ENCODE data around the gene MAG.

The MAG gene

GRCh38 chr19:35310811-35311465 lies 19.0 kb downstream of the MAG start:
- DNase-seq (ENCODE audit: low read depth) = no peak
- no peak overlapping the region for H3K4me3 ChIP-seq (ENCODE audit: control insufficient read depth, low read depth, low read length)
- TF ChIP-seq CTCF (IDR thresholded peaks at IDR 0.05; ENCODE audit: control insufficient read depth, insufficient read depth, low read depth, low read length, missing control alignments) = no peak

- TF ChIP-seq CTCF (IDR thresholded peaks at IDR 0.05; ENCODE audit: control insufficient read depth, insufficient read depth, low read depth, low read length, missing control alignments) = no peak
- no peak overlapping the region for H3K4me3 ChIP-seq (ENCODE audit: control insufficient read depth, low read depth, low read length)
- DNase-seq (ENCODE audit: low read depth) = no peak
Observed at GRCh38 chr19:35311901-35312665, 20.1 kb downstream of the MAG start.

- TF ChIP-seq CTCF (IDR thresholded peaks at IDR 0.05; ENCODE audit: control insufficient read depth, insufficient read depth, low read depth, low read length, missing control alignments) = no peak
- no peak for DNase-seq (ENCODE audit: low read depth)
- no peak overlapping the region for H3K4me3 ChIP-seq (ENCODE audit: control insufficient read depth, low read depth, low read length)
Observed at GRCh38 chr19:35313587-35313986, 21.6 kb downstream of the MAG start.

- no peak for TF ChIP-seq CTCF (IDR thresholded peaks at IDR 0.05; ENCODE audit: control insufficient read depth, insufficient read depth, low read depth, low read length, missing control alignments)
- no peak overlapping the region for H3K4me3 ChIP-seq (ENCODE audit: control insufficient read depth, low read depth, low read length)
- no peak for DNase-seq (ENCODE audit: low read depth)
Observed at GRCh38 chr19:35314031-35314430, 22.1 kb downstream of the MAG start.

GRCh38 chr19:35314858-35315470 lies 23.0 kb downstream of the MAG start:
- no peak overlapping the region for H3K4me3 ChIP-seq (ENCODE audit: control insufficient read depth, low read depth, low read length)
- TF ChIP-seq CTCF (IDR thresholded peaks at IDR 0.05; ENCODE audit: control insufficient read depth, insufficient read depth, low read depth, low read length, missing control alignments) = no peak
- no peak for DNase-seq (ENCODE audit: low read depth)

GRCh38 chr19:35315883-35316282 lies 23.9 kb downstream of the MAG start:
- TF ChIP-seq CTCF (IDR thresholded peaks at IDR 0.05; ENCODE audit: control insufficient read depth, insufficient read depth, low read depth, low read length, missing control alignments) = no peak
- no peak for DNase-seq (ENCODE audit: low read depth)
- no peak overlapping the region for H3K4me3 ChIP-seq (ENCODE audit: control insufficient read depth, low read depth, low read length)

Data from AG09309 (cell line).